GM23338 (cell line): ENCODE results near the gene ZNG1C.
"Not testable (repeated sequence)": the region's sequence is repeated elsewhere in the genome, so short reads cannot be mapped to it uniquely, and the experiment has no call there.

Source experiments
- CREB1 ChIP-seq: fragments of 250-450 bp; sonication (Bioruptor Pico); IDR thresholded peaks from 2 replicates; pipeline ENCODE4 v1.5.0; 2020; ENCODE audit warnings: low read depth, mild to moderate bottlenecking, moderate library complexity
- EZH2 ChIP-seq: fragments of 200-600 bp; sonication (generic); IDR thresholded peaks from one replicate; pipeline ENCODE4 v1.8.0; 2017; ENCODE audit warnings: antibody characterized with exemption, mild to moderate bottlenecking, low read depth; ENCODE audit not compliant: unreplicated experiment
- EZH2phosphoT487 ChIP-seq: fragments of 200-600 bp; sonication (generic); IDR thresholded peaks from one replicate; pipeline ENCODE4 v1.8.1; 2018; ENCODE audit warnings: antibody characterized with exemption; ENCODE audit not compliant: unreplicated experiment
- JUNB ChIP-seq: IDR thresholded peaks from one replicate; pipeline ENCODE4 v1.6.1; 2016; ENCODE audit warnings: antibody characterized with exemption; ENCODE audit not compliant: unreplicated experiment
- NANOG ChIP-seq: IDR thresholded peaks from 2 replicates; pipeline ENCODE4 v1.6.1; 2016; ENCODE audit warnings: antibody characterized with exemption, borderline replicate concordance
- POLR2AphosphoS5 ChIP-seq: IDR thresholded peaks from 2 replicates; pipeline ENCODE4 v1.6.1; 2016; ENCODE audit warnings: antibody characterized with exemption, low read depth
- REST ChIP-seq: IDR thresholded peaks from one replicate; pipeline ENCODE4 v1.6.1; 2018; ENCODE audit warnings: antibody characterized with exemption; ENCODE audit not compliant: unreplicated experiment
- STAT1 ChIP-seq: IDR thresholded peaks from one replicate; pipeline ENCODE4 v1.6.1; 2016; ENCODE audit warnings: antibody characterized with exemption; ENCODE audit not compliant: unreplicated experiment
- ZNF331 ChIP-seq: fragments of 250-450 bp; sonication (Bioruptor Pico); IDR thresholded peaks from 2 replicates; pipeline ENCODE4 v1.5.0; 2020; ENCODE audit warnings: low read depth, mild to moderate bottlenecking, moderate library complexity
- TF ChIP-seq, protein P1 (sequence below), 2 experiments: fragments of 200-600 bp in 1 of 2; sonication (generic) in 1 of 2; conservative IDR thresholded peaks; 2 replicates each; pipeline versions ENCODE4 v1.5.1 to v1.6.1; 2016 to 2017; ENCODE audit warnings: antibody characterized with exemption in 2 of 2, low read depth in 2 of 2, mild to moderate bottlenecking in 2 of 2, moderate library complexity in 1 of 2

DNA sequence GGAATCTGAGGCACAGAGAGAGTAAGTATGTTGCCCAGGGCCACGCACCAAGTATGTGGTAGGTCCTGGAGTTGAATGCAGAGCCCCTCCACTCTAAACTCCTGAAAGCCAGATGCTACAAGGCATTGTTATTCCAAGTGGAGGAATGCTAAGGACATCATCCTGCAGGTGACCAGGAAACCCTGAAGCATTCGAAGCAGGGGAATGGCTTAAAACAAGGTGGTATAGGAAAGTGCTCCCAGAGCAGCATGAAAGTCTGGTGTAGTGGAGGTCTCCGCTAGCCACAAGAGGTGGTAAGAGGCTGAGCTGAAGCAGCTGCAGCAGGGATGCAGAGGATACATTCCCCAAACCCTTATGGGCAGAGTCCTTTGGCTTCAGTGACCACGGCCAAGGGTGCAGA, 87.3 kb downstream of the ZNG1C start:
- TF ChIP-seq, protein P1, sequence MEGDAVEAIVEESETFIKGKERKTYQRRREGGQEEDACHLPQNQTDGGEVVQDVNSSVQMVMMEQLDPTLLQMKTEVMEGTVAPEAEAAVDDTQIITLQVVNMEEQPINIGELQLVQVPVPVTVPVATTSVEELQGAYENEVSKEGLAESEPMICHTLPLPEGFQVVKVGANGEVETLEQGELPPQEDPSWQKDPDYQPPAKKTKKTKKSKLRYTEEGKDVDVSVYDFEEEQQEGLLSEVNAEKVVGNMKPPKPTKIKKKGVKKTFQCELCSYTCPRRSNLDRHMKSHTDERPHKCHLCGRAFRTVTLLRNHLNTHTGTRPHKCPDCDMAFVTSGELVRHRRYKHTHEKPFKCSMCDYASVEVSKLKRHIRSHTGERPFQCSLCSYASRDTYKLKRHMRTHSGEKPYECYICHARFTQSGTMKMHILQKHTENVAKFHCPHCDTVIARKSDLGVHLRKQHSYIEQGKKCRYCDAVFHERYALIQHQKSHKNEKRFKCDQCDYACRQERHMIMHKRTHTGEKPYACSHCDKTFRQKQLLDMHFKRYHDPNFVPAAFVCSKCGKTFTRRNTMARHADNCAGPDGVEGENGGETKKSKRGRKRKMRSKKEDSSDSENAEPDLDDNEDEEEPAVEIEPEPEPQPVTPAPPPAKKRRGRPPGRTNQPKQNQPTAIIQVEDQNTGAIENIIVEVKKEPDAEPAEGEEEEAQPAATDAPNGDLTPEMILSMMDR (conservative IDR thresholded peaks at IDR 0.05; ENCODE audit: low read depth in 2 of 2), result not testable (repeated sequence)
- TF ChIP-seq EZH2phosphoT487; REST; EZH2; CREB1 (CRISPR knock-in tag); STAT1; POLR2AphosphoS5; NANOG; ZNF331 (CRISPR knock-in tag); JUNB: not testable (repeated sequence)
